ENCODE data around the gene HSP90AB1. TPM values are rescaled to one million over a fixed set of nuclear protein-coding genes. Genes with fewer than 3 reads are reported as not detected.

HSP90AB1 gene
- total and polyA plus RNA-seq, 2 of the 8 experiments (the other 6 are each of a cell fraction or from before 2014, with no cell fraction given): 1,564 to 2,297 TPM

DNA sequence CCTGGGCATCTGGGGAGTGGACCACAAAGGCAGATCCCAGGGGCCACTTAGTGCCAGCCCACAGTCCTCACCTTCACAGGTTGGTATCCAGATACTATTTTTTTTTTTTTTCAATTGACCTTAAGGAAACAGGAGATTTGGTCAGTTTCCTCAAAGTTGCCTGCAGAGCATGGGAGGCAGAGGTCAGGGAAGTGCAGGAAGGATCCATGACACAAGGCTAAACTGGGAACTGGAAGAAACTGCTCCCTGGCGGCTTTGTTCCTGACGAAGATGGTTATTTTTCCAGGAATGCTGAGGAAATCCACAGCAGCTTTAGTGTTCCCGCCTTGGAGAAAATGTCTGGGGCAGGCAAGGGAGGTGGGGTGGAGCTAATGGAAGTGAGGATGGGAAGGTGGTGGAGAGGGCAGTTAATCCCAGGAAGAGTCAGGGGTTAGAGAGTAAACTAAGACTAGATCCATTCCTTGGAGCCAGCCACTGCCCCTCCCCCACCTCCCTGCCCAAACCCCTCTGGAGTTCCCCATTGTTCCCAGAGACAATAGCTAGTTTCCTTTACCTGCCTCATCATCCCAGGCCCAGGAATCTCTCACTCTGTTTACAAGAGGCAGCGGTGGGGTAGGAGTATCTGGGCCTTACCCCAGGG, 44.4 kb upstream of the HSP90AB1 start:
- peak overlapping the region; percentile 17 for H3K56ac ChIP-seq (replicated peaks; ENCODE audit: insufficient read length, low read depth, low read length)
- peak overlapping the region; percentile 93 for H3K27ac ChIP-seq (ENCODE audit: low read depth, low read length)
- H2BK20ac ChIP-seq (ENCODE audit: low read length): peak overlapping the region; percentile 98
- no peaks in the 10 kb centered on the region for H3K36me3 ChIP-seq (ENCODE audit: control insufficient read depth in 2 of 4, insufficient read depth in 4 of 4, low read length in 3 of 4)
- H4K20me1 ChIP-seq (replicated peaks in 1 of 2; ENCODE audit: control insufficient read depth in 1 of 2, insufficient read depth in 2 of 2, low read length in 2 of 2): no peaks in the 10 kb centered on the region
- peak overlapping the region; percentile 99 for H2BK5ac ChIP-seq (ENCODE audit: low read depth, low read length)
- ChIA-PET POLR2A (ENCODE audit: partially characterized antibody) (interaction anchor here (0.7 to 6.2 kb wide), 16 partner anchors 10 to 458 kb away, joined by 3 to 60 read pairs (median 6); partner anchors contain the start of genes HSP90AB1, MYMX and SLC29A1), CTCF (ENCODE audit: partially characterized antibody) (interaction anchor here (0.8 to 3.5 kb wide), 9 partner anchors 9 to 40 kb away, joined by 3 to 21 read pairs (median 7); partner anchors contain the start of gene SLC29A1)
- peak overlapping the region; percentile 100 for H2BK12ac ChIP-seq (ENCODE audit: low read depth, low read length)
- H2AFZ ChIP-seq (ENCODE audit: low read length): 0 out of 2 replicates have a peak overlapping the region, but pooled peaks have one; percentile 3
- H4K8ac ChIP-seq (ENCODE audit: extremely low read depth, insufficient read depth, low read length): peak overlapping the region; percentile 97; the same call in 1 of the 2 replicates
- no peaks in the 10 kb centered on the region for H3K27me3 ChIP-seq (replicated peaks in 1 of 4; ENCODE audit: control insufficient read depth in 3 of 4, extremely low read depth in 1 of 4, insufficient read depth in 3 of 4, low read length in 3 of 4)
- peak overlapping the region in 3 of 4 experiments; percentile 47 to 58 (median 51); a peak in 6 of 7 replicates for H3K9ac ChIP-seq (replicated peaks in 1 of 4; ENCODE audit: extremely low read depth in 1 of 4, low read depth in 3 of 4, low read length in 3 of 4)
- peak overlapping the region in 1 of 4 experiments; percentile 21; a peak in 3 of 8 replicates for H3K4me3 ChIP-seq (ENCODE audit: extremely low read depth in 1 of 4, insufficient read depth in 2 of 4, low read depth in 3 of 4, low read length in 4 of 4)
- peak overlapping the region; percentile 49 to 55 for H3K4me2 ChIP-seq (ENCODE audit: insufficient read depth in 1 of 2, low read depth in 2 of 2, low read length in 2 of 2)
- peak overlapping the region; percentile 99 for H3K18ac ChIP-seq (ENCODE audit: extremely low read depth, low read length)
- no peak overlapping the region for H3K23ac ChIP-seq (ENCODE audit: insufficient read length)
- H3K9me3 ChIP-seq (ENCODE audit: insufficient read depth in 2 of 2, low read depth in 1 of 2, low read length in 1 of 2): no peaks in the 10 kb centered on the region
- no peaks in the 10 kb centered on the region for H3K79me2 ChIP-seq (ENCODE audit: control insufficient read depth in 1 of 2, insufficient read depth in 2 of 2, low read length in 2 of 2)
- H4K5ac ChIP-seq (ENCODE audit: insufficient read length, low read depth, low read length): peak overlapping the region; percentile 95
- no peaks in the 10 kb centered on the region for H3K79me1 ChIP-seq (ENCODE audit: low read depth, low read length)
- peak overlapping the region; percentile 94 for H3K4ac ChIP-seq (replicated peaks; ENCODE audit: insufficient read length, low read depth, low read length)
- no peak overlapping the region for H3K14ac ChIP-seq (ENCODE audit: insufficient read length)
- H4K91ac ChIP-seq (replicated peaks; ENCODE audit: insufficient read length, low read length): peak overlapping the region; percentile 99
- peak overlapping the region; percentile 53; the same call in 1 of the 2 replicates for H2BK15ac ChIP-seq (ENCODE audit: low read length)
- H3K4me1 ChIP-seq (replicated peaks in 1 of 4; ENCODE audit: control insufficient read depth in 3 of 4, insufficient read depth in 4 of 4, low read length in 3 of 4): peaks cover 21 to 32% (median 30%) of the 10 kb centered on the region in 4 experiments
- FAIRE-seq (peak; percentile 97), DNase-seq (ENCODE audit: low read depth in 1 of 2, low spot score in 2 of 2) (peak in 1 of 2 experiments; percentile 78)
- peak overlapping the region; percentile 95 for H2BK120ac ChIP-seq (replicated peaks; ENCODE audit: low read depth, low read length)
- peak overlapping the region; percentile 82; the same call in 1 of the 2 replicates for H2AK5ac ChIP-seq (ENCODE audit: low read depth, low read length)
- WGBS, 2 experiments (ENCODE audit: extremely low coverage in 1 of 2, insufficient coverage in 1 of 2, insufficient read length in 1 of 2, insufficient replicate concordance in 2 of 2, low coverage in 1 of 2, low lambda C conversion rate in 2 of 2, missing lambda C conversion rate in 1 of 2): 41% methylated on average over 4 of the region's 4 CpGs; no CpG with 5 or more reads in 1 of the 2 experiments
- H3K23me2 ChIP-seq (ENCODE audit: low read depth, low read length): no peaks in the 10 kb centered on the region; the same call in 1 of the 2 replicates
- TF ChIP-seq CHD2 (IDR thresholded peaks at IDR 0.05; ENCODE audit: low read length) (peak; percentile 53; the same call in 1 of the 2 replicates), TCF12 (IDR thresholded peaks at IDR 0.05; ENCODE audit: low read depth, low read length) (no peak), RAD21 (IDR thresholded peaks at IDR 0.05 in 1 of 2, conservative IDR thresholded peaks at IDR 0.05 in 1 of 2; ENCODE audit: low read depth in 2 of 2, low read length in 2 of 2) (peak; percentile 9 to 30; a peak in 3 of 4 replicates), TAF7 (optimal IDR thresholded peaks at IDR 0.05; ENCODE audit: borderline replicate concordance, low read depth, low read length) (peak; percentile 74), SP1 (IDR thresholded peaks at IDR 0.05; ENCODE audit: low read depth, low read length) (peak; percentile 91), KDM4A (IDR thresholded peaks at IDR 0.05; ENCODE audit: low read depth, low read length, severe bottlenecking) (no peak), PHF8 (conservative IDR thresholded peaks at IDR 0.05; ENCODE audit: low read depth, low read length) (no peak), SIN3A (conservative IDR thresholded peaks at IDR 0.05 in 1 of 2, IDR thresholded peaks at IDR 0.05 in 1 of 2; ENCODE audit: low read depth in 1 of 2, low read length in 2 of 2) (0 out of 4 replicates have a peak, but pooled peaks have one; percentile 25 to 53)
- TF ChIP-seq, protein P1, sequence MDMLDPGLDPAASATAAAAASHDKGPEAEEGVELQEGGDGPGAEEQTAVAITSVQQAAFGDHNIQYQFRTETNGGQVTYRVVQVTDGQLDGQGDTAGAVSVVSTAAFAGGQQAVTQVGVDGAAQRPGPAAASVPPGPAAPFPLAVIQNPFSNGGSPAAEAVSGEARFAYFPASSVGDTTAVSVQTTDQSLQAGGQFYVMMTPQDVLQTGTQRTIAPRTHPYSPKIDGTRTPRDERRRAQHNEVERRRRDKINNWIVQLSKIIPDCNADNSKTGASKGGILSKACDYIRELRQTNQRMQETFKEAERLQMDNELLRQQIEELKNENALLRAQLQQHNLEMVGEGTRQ (IDR thresholded peaks at IDR 0.05; ENCODE audit: low read length): no peak
